GM03348 (cell line): Measurements from ENCODE around the gene PCDHA10.

ENCODE experiments used
- DNase-seq: peaks from one replicate; pipeline ENCODE4 v3.0.0; 2012; ENCODE audit warnings: low spot score

Gene PCDHA10

GRCh38 chr5:140883927-140884697 is 28.4 kb downstream of the PCDHA10 start:
- DNase-seq, result no peak

- DNase-seq, result no peak
Measured at GRCh38 chr5:140916325-140916724, 60.6 kb downstream of the PCDHA10 start.
